GM19099 (cell line): ENCODE data around the gene SND1.

ENCODE experiments used
- POLR2A ChIP-seq: IDR thresholded peaks from 3 replicates; pipeline ENCODE4 v1.6.1; 2011; ENCODE audit warnings: low read depth; ENCODE audit not compliant: insufficient read length; ENCODE audit errors: extremely low read depth

Gene SND1

DNA sequence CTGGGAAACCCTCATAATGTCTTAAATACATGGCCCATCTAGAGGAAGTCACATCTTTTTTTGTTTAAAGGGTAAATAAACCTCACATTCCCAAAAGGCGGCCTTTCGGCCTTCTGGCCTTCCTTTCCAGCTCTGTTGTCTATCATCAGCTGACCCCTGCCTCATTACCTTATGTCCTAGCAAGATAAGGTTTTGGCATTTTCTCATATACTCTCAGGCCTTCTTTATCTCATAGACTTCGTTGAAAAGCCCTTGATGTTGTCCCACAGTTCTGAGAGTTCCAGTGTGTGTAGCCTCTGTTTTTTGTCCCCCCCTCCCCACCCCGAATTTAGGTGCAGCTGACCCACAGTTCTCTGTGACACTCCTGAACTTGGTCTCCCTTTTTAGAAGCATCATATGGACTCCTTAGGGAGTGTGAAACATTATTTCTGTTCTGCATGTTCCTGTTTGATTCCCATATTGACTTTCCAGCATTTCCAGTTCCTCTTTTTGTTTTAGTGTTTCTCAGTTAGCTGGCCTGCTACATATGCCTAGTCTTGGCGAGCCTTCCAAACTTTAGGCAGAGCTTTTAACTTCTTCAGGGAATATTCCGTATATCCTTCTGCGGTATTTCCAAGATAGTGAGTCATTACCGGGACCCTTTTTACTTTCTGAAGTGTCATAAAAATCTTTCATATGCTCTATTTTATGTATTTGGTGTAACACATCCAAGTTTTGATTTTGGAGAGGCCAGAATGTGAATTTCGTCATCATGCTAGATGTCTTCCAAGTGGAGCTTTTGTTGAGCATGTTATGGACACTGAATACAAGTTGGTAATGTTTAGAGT lies 240.7 kb downstream of the SND1 start:
- no peak for TF ChIP-seq POLR2A

DNA sequence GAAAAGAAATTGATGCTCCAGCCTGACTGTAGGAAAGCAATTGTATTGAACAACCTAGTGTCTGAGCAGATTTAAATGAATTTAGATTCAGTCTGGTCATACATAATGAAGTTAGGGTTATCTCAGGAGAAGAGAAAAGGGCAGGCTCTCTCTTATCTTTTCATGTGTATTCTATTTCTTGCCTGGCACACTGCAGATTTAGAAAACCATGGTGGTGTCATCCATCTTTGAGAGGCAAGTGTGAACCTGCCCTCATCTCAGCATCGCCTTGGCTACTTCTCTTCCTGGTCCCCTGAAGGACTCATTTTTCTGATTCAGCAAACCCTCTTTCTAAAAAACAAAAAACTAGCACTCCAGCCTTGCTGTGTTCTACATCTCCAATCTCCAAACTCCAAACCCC lies 241.6 kb downstream of the SND1 start:
- TF ChIP-seq POLR2A = no peak

DNA sequence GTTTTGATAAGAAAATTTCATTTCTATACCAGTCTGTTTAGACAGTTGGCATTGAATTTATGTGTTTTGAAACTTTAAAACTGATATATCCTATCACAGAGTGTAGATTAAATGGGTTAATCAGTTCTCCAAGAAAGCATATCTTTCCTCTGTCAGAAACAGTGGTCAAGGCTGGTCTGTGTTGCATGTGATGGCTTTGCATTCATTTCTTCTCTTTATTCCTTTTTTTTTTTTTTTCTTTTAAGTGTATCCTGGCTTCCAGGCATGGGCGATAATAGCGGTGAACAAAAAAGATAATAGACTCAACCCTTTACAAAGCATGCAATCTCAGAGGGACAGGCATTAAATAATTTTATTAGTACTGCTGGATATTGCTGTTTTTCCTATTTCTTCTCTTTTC lies 242.6 kb downstream of the SND1 start:
- no peak for TF ChIP-seq POLR2A

DNA sequence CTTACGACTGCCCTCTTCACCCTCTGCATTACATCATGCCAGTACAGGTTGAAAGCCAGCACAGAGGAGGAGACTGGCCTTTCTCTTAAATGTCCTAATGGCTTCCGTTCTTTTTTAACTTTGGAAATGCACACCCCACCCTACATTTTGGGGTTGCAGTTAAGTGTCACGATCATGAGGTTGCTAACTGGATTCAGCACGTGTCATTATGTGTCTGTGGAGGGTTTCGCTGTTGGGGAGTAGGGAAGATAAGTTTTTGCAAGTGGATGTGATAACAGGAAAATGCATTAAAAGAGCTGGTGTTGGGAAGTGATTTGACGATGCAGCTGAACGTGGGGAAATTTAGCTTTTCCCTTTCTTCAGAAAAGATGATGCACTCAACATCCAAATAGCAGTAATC lies 243.4 kb downstream of the SND1 start:
- TF ChIP-seq POLR2A = no peak

DNA sequence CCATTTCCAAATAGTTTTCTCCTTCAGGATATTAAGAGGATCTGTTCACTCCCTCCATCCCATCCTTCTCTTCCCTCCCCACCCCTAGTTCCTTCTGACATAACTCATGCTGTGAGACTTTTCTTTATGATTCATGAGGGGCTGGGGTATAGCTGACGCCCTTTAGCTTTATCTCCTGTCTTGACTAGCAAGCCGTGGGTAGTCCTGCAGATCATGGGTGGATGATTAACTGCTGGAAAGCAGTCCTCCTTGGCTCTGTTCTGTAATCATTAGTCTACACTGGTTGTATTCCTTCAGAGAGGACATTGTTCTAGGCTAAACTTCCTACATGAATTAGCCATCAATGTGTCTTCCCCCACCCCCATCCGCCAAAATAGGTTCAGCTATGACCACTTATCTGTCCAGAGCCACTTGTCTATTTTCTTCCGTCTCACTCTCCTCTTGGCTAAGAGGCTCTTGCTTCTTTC lies 243.9 kb downstream of the SND1 start:
- no peak for TF ChIP-seq POLR2A

DNA sequence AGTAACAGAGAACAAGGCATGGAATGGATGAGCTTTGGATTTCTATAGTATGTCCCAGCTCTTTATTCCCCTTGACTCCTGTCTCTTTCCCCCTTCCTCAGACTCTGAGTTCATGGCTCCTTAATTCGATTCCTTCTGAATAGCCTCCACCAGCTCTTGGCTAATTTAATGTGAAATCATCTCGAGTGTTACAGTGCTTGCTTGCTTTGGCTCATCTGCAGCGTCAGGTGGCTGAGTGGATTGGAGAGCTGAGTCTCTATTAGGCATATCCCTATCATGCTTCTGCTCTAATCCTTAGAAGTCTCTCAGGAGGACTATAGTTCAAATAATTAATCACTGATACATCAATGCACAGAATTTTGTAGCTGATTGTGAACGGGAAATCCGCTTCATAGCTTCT lies 244.7 kb downstream of the SND1 start:
- TF ChIP-seq POLR2A = no peak

DNA sequence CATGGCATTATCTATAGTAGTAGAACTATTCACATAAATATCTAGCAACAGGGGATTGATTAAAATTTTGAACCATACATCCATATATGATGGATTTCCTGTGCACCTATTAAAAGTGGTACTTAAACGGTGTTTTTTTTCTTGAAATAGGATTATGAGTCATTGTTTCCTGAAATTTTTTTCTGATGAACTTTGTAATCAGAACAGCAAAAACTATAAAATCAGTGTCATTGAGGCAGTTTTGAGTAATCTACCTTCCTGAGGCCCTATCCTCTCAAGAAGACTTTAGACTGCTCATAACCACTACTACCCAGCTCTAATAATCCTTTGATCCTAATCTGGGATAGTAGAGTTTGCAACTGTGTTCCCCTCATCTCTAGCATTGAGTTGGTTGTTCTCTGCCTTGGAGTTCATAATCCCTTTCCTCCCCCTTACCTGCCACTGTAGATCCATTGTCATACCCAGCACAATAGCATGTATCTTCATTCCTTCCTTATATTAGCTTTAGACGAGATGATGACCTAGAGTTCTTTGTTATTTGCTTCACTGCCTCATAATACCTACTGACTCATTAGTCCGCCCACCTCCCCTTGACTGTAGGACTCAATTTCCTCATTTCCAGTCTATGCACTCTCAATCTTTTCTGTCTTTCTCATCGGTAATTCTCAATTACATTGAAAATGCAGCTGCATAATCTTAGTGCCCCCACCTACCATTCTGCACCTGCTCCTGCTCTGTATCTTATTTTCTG lies 245.9 kb downstream of the SND1 start:
- TF ChIP-seq POLR2A = no peak

DNA sequence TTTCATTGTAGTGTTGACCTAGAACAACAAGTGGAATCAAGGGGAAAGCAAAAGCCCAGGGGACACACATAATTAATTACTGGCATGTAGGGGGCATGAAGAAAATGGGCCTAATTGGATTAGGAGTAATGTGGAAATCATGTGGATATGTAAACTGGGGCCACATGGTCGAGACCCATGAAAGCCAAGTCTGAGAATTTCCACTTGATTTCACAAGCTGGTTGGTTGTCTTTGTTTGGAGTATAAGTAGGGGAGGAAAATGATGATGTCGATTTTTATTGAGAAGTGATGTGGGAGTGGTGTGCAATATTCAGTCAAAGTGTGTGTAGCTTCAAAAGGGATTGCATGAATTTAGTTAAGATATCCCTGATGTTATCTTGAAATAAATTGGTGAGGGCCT lies 247.4 kb downstream of the SND1 start:
- no peak for TF ChIP-seq POLR2A

DNA sequence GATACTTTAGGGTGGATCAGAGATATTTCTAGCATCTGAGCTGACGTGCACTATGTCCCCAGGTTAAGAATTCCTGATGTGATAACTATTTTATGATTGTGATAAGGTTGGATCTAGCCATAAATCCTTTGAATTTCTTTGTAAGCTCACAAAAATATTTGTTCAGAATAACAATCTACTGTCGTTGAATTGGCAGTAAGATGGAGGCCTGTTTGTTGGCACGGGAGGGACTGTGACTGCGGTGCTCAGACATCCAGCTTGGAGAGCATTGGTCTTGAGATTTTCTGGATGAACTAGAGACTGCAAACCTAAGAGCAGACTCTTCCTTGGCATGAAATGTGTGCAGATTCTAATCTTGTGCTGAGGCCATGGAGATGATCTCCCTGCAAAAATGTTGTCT lies 248.1 kb downstream of the SND1 start:
- no peak for TF ChIP-seq POLR2A

DNA sequence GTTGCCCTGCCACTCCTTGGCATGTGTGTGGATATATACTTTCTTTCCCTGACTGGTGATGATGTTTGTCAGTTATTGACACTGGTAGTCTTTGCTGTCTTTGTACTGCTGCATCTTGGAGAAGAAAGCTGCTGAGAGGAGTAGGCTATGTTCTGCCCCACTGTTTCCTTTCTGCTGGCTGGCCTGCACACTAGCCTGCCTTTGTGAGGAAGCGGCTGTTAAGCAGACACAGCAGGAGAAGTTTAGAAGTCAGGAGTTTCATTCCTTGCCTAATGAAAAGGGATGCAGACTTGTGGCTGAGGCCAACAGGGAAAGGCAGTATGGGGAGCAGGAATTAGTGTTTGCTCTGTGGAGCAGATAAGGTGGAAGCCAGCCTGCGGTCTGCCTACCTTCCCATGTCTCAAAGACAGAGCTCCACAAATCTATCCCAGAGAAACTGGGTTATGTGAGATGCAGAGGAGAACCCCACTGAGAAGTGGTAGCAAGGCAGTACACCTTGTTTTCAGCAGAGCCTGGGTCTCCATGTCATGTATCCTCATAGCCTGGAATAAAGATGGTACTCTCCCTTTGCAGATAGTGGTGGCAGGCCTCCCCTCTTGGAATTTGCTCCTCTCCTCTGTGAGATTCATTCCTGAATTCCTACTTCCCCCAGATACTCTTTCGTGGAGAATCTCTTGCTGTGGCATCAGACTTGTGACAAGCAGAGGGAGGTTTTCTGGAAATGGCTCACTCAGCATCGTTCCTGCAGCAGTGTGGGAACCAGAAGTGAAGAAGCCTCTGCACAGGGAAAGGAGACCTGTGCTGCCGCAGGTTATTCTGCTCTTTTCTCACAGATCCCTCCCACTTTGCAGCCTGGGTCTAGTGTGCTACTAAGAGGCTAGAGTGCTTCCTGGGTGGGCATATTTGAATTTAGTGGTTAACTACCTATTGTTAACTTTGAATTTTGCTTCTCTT lies 249.0 kb downstream of the SND1 start:
- no peak for TF ChIP-seq POLR2A

DNA sequence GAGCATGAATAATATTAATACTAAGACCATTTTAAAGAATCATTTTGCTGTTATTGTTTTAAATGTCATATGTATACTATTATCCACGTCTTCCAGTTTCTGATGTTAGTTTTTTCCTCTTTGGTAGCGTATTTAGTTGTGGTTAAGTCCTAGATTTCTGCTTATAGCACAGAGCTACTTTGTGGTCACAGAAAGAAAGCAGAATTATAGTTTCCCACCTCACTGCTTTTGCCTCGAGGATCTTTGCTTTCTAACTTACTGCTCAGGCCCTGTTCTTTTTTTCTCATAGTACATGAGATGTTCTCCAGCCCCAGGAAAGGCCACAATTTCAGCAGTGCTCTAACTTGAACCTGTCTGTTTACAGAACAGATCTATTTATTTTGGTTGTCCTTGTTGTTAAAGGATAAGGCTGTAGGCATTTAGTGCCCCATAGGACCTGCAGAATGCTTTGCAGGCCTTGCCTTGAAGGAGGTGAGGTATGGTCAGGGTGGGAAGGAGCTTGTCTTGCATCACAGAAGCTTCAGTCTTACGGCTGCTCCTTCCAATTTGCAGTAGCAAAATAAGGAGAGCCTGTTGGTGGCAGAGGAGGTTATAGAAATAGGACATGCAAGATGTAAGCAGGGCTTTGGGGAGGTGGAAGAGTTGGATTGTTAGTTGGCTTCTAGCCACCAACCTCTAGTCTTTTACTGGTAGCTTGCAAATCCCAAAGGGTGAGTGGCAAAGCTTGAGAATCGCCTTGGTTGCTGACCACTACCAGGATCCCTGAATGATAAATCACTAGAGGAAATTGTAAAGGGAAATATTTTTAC lies 250.1 kb downstream of the SND1 start:
- TF ChIP-seq POLR2A = no peak

DNA sequence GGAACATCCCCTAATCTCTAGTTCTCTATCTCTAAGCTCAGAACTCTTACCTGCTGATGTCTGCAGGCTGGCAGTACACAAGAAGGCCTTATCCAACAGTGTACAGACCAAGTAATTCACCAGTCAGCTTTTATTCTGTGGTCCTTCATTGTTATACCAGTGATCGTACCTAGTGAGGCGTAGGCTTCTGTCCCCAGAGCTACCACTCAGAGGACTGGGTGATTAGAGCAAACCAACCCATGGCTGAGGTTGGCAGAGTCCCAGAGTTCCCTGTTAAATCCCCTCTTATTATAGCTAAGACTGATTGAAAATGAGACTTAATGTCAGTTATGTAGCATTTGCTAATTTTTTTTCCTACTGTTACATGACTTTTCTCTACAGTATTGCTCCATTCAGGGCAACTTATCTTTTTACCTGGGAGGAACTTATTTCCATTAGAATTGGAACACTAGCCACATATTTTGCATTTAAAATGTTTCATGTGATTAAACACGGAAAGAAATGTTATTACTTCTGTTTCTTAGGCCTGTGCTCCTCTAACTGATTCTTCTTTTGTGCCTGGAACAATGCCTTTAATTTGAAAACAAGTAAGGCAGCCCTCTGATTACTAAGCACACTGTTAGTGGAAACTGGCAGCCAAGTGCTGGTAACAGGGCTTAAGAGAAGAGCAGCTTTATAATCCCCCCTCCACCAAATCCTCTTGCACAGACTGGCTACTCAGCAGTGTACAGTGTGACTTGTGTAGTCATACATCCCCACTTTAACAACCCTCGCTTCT lies 252.1 kb downstream of the SND1 start:
- TF ChIP-seq POLR2A = no peak

DNA sequence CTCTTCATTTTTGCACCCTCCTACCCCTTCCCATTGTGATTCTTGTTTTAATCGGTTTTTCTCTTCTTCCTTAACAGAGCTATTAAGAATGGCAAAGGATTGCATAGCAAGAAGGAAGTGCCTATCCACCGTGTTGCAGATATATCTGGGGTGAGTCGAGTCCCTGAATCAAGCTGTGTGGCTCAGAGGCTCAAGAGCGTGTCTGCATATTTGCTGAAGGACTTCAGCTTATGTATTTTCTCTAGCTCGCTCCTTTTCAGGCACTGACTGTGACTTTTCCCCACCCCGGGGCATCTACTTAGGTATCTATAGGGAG lies 252.6 kb downstream of the SND1 start:
- TF ChIP-seq POLR2A = no peak

DNA sequence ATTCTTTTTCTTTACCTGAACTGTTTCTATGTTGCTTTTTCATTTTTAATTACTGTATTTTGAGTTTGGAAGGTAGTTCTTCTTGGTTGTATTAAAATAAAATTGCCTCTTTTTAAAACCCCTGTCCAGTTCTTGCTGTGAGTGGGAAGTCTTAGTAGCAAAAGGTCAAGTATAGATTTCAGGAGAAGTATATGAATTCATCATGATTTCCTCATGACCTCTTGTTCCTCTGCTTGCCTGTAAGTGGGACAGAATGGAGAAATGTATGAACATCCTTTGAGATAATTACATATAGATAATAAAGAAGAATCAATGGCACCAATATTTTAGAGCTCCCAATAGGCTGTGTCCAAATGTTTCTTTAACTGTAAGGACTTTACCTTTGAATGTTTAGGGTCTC lies 253.0 kb downstream of the SND1 start:
- TF ChIP-seq POLR2A = no peak
